HCT116 (cell line): ENCODE data around the gene OSBPL1A.

ENCODE experiments used
- CTCF ChIP-seq, 3 experiments: fragments of 200-600 bp in 1 of 3; sonication (generic) in 1 of 3; IDR thresholded peaks in 2 of 3; conservative IDR thresholded peaks in 1 of 3; 2 replicates each; pipeline ENCODE4 v1.5.1; 2012 to 2017; ENCODE audit warnings: low read depth in 2 of 3, low read length in 2 of 3, antibody characterized with exemption in 1 of 3, borderline replicate concordance in 1 of 3, control low read depth in 1 of 3, mild to moderate bottlenecking in 1 of 3, mixed read lengths in 1 of 3, mixed run types in 1 of 3, moderate library complexity in 1 of 3; ENCODE audit not compliant: insufficient read depth in 1 of 3
- EZH2 ChIP-seq: fragments of 200-600 bp; sonication (generic); IDR thresholded peaks from 2 replicates; pipeline ENCODE4 v1.6.1; 2017; ENCODE audit warnings: antibody characterized with exemption, mixed run types
- POLR2A ChIP-seq: IDR thresholded peaks from 2 replicates; pipeline ENCODE4 v1.7.0; 2011; ENCODE audit warnings: borderline replicate concordance; ENCODE audit not compliant: insufficient read depth, insufficient read length; ENCODE audit errors: extremely low read depth
- POLR2AphosphoS5 ChIP-seq: IDR thresholded peaks from 2 replicates; pipeline ENCODE4 v1.6.1; 2011; ENCODE audit warnings: mild to moderate bottlenecking, low read depth, low read length, moderate library complexity
- SIN3A ChIP-seq: IDR thresholded peaks from 2 replicates; pipeline ENCODE4 v1.6.1; 2012; ENCODE audit warnings: low read depth
- TCF7L2 ChIP-seq: IDR thresholded peaks from 2 replicates; pipeline ENCODE4 v1.7.0; 2011; ENCODE audit warnings: borderline replicate concordance, inconsistent platforms; ENCODE audit not compliant: insufficient read depth, insufficient read length; ENCODE audit errors: extremely low read depth
- TF ChIP-seq, protein P1 (sequence below): IDR thresholded peaks from 2 replicates; pipeline ENCODE4 v1.6.1; 2012

- TF ChIP-seq POLR2A (no peak), EZH2 (no peak), CTCF (IDR thresholded peaks at IDR 0.05 in 2 of 3, conservative IDR thresholded peaks at IDR 0.05 in 1 of 3; ENCODE audit: borderline replicate concordance in 1 of 3, insufficient read depth in 1 of 3, low read depth in 2 of 3, low read length in 2 of 3) (no peak), SIN3A (no peak), POLR2AphosphoS5 (no peak), TCF7L2 (no peak)
- TF ChIP-seq, protein P1, sequence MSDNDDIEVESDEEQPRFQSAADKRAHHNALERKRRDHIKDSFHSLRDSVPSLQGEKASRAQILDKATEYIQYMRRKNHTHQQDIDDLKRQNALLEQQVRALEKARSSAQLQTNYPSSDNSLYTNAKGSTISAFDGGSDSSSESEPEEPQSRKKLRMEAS, result no peak
These were observed 236.3 kb downstream of the OSBPL1A start for GRCh38 chr18:24161304-24161703.
